ENCODE measurements around the gene SURF6.
"Not testable (repeated sequence)": the region's sequence is repeated elsewhere in the genome, so short reads cannot be mapped to it uniquely, and the experiment has no call there.

Gene SURF6

GRCh38 chr9:133335924-133336811, at the start of gene SURF6:
TSS of gene SURF6 (minus strand) at chr9:133336188. CDS start at chr9:133336132, 56 bp downstream.
- Mint-ChIP-seq H3K4me3 (peak within 1 kb of the TSS; percentile 96 to 99), H3K9me3 (no peaks in the 10 kb centered on the region), H3K27ac (peak within 1 kb of the TSS; percentile 98), H3K4me1 (peaks cover 84% of the 10 kb centered on the region), H3K27me3 (no peaks in the 10 kb centered on the region)
- DNase-seq (peak; percentile 92 to 94), ATAC-seq (peak; percentile 95)

- no peak for DNase-seq
- Mint-ChIP-seq H3K4me3 (no peak overlapping the region), H3K27ac (no peak overlapping the region)
Measured at GRCh38 chr9:133385452-133385851, 49.5 kb upstream of the SURF6 start.

GRCh38 chr9:133384736-133385321, 48.8 kb upstream of the SURF6 start:
- H3K27ac Mint-ChIP-seq = no peak overlapping the region
- no peaks in the 10 kb centered on the region for H3K9me3 Mint-ChIP-seq
- peaks cover 6% of the 10 kb centered on the region for H3K27me3 Mint-ChIP-seq
- no peaks in the 10 kb centered on the region for H3K4me1 Mint-ChIP-seq
- DNase-seq = no peak
- ATAC-seq = no peak
- no peak overlapping the region for H3K4me3 Mint-ChIP-seq

More at GRCh38 chr9:133385452-133385851, 49.5 kb upstream of the SURF6 start:
- H3K27me3 Mint-ChIP-seq = peaks cover 13% of the 10 kb centered on the region
- ATAC-seq = no peak
- no peaks in the 10 kb centered on the region for H3K4me1 Mint-ChIP-seq
- no peaks in the 10 kb centered on the region for H3K9me3 Mint-ChIP-seq

GRCh38 chr9:133383438-133383837, 47.5 kb upstream of the SURF6 start:
- peaks cover 2% of the 10 kb centered on the region for H3K4me1 Mint-ChIP-seq
- H3K4me3 Mint-ChIP-seq = no peak overlapping the region
- ATAC-seq (no peak), DNase-seq (no peak)
- no peaks in the 10 kb centered on the region for H3K27me3 Mint-ChIP-seq
- H3K9me3 Mint-ChIP-seq = no peaks in the 10 kb centered on the region
- H3K27ac Mint-ChIP-seq = no peak overlapping the region

- Mint-ChIP-seq H3K27ac (no peak overlapping the region), H3K4me3 (no peak overlapping the region), H3K9me3 (no peaks in the 10 kb centered on the region), H3K27me3 (no peaks in the 10 kb centered on the region), H3K4me1 (peaks cover 4% of the 10 kb centered on the region)
- ATAC-seq (no peak), DNase-seq (no peak)
Measured at GRCh38 chr9:133382507-133383141, 46.6 kb upstream of the SURF6 start.

GRCh38 chr9:133380734-133381133, 44.7 kb upstream of the SURF6 start:
- Mint-ChIP-seq H3K27ac (no peak overlapping the region), H3K4me1 (peaks cover 13% of the 10 kb centered on the region), H3K9me3 (no peaks in the 10 kb centered on the region), H3K4me3 (no peak overlapping the region), H3K27me3 (no peaks in the 10 kb centered on the region)
- DNase-seq = no peak
- no peak for ATAC-seq

- no peak overlapping the region for H3K4me3 Mint-ChIP-seq
- H3K27ac Mint-ChIP-seq = no peak overlapping the region
- no peaks in the 10 kb centered on the region for H3K9me3 Mint-ChIP-seq
- no peaks in the 10 kb centered on the region for H3K27me3 Mint-ChIP-seq
- DNase-seq (no peak), ATAC-seq (no peak)
- peaks cover 13% of the 10 kb centered on the region for H3K4me1 Mint-ChIP-seq
Measured at GRCh38 chr9:133379153-133380086, 43.4 kb upstream of the SURF6 start.

GRCh38 chr9:133378408-133378962, 42.5 kb upstream of the SURF6 start:
- Mint-ChIP-seq H3K9me3 (no peaks in the 10 kb centered on the region), H3K27me3 (no peaks in the 10 kb centered on the region), H3K27ac (no peak overlapping the region), H3K4me1 (peaks cover 22% of the 10 kb centered on the region), H3K4me3 (no peak overlapping the region)
- no peak for DNase-seq
- ATAC-seq = no peak

- no peaks in the 10 kb centered on the region for H3K27me3 Mint-ChIP-seq
- H3K27ac Mint-ChIP-seq = no peak overlapping the region
- peaks cover 29% of the 10 kb centered on the region for H3K4me1 Mint-ChIP-seq
- no peak for DNase-seq
- no peak overlapping the region for H3K4me3 Mint-ChIP-seq
- H3K9me3 Mint-ChIP-seq = no peaks in the 10 kb centered on the region
- ATAC-seq = no peak
Measured at GRCh38 chr9:133377721-133378216, 41.8 kb upstream of the SURF6 start.

GRCh38 chr9:133377280-133377679, 41.3 kb upstream of the SURF6 start:
- Mint-ChIP-seq H3K4me1 (peaks cover 34% of the 10 kb centered on the region), H3K4me3 (peak overlapping the region; percentile 39 to 64)
- not testable (repeated sequence) for H3K27ac Mint-ChIP-seq

GRCh38 chr9:133375724-133376654, 40.0 kb upstream of the SURF6 start, which contains the start of the genes STKLD1 and SURF4:
TSS of gene STKLD1 (plus strand) at chr9:133376366. CDS start at chr9:133376474, 108 bp downstream.
TSS of gene SURF4 (minus strand) at chr9:133376060. CDS start at chr9:133375969, 91 bp downstream.
- Mint-ChIP-seq H3K9me3 (no peaks in the 10 kb centered on the region), H3K4me3 (peak within 1 kb of the TSS; percentile 97 to 99), H3K27ac (peak within 1 kb of the TSS; percentile 96 to 99), H3K27me3 (no peaks in the 10 kb centered on the region), H3K4me1 (peaks cover 47% of the 10 kb centered on the region)
- ATAC-seq (peak; percentile 75), DNase-seq (peak; percentile 96 to 98)

More at GRCh38 chr9:133377280-133377679, 41.3 kb upstream of the SURF6 start:
- not testable (repeated sequence) for H3K27me3 Mint-ChIP-seq, ATAC-seq, H3K9me3 Mint-ChIP-seq, DNase-seq

GRCh38 chr9:133375116-133375723, 39.2 kb upstream of the SURF6 start:
- H3K4me1 Mint-ChIP-seq = peaks cover 54% of the 10 kb centered on the region
- H3K4me3 Mint-ChIP-seq = peak overlapping the region; percentile 97 to 99
- ATAC-seq = peak; percentile 0
- peak overlapping the region; percentile 96 to 99 for H3K27ac Mint-ChIP-seq
- peak; percentile 52 for DNase-seq
- no peaks in the 10 kb centered on the region for H3K9me3 Mint-ChIP-seq
- no peaks in the 10 kb centered on the region for H3K27me3 Mint-ChIP-seq

- ATAC-seq (peak; percentile 23), DNase-seq (peak in 1 of 2 donors; percentile 48)
- peaks cover 60% of the 10 kb centered on the region for H3K4me1 Mint-ChIP-seq
- peak overlapping the region; percentile 96 to 99 for H3K27ac Mint-ChIP-seq
- H3K9me3 Mint-ChIP-seq = no peaks in the 10 kb centered on the region
- peak overlapping the region; percentile 97 to 99 for H3K4me3 Mint-ChIP-seq
- H3K27me3 Mint-ChIP-seq = no peaks in the 10 kb centered on the region
Measured at GRCh38 chr9:133374612-133375115, 38.7 kb upstream of the SURF6 start.

All from stimulated activated naive CD8-positive, alpha-beta T cell treated with anti-CD3 and anti-CD28 coated beads, Interleukin-15, amount 100 ng/mL, for 72 hours (primary cell).